Fibroblast of lung (primary cell): ENCODE data around the gene SRSF3. TPM values are rescaled to one million over a fixed set of nuclear protein-coding genes. Genes with fewer than 3 reads are reported as not detected.
"Not testable (repeated sequence)": the region's sequence is repeated elsewhere in the genome, so short reads cannot be mapped to it uniquely, and the experiment has no call there.

Experiments used
- DNase-seq, 2 donors: peaks; one replicate each; pipeline versions ENCODE4 v3.0.0 to v3.0.0-alpha.2; 2010; ENCODE audit warnings: low read depth in 2 of 2
- H2AFZ ChIP-seq: 2 replicates; pipeline ENCODE4 v1.5.1; 2012; ENCODE audit warnings: low read length, control low read depth, inconsistent platforms
- H3K27ac ChIP-seq: 2 replicates; pipeline ENCODE4 v1.5.1; 2011; ENCODE audit warnings: low read length, control low read depth; ENCODE audit not compliant: insufficient read depth
- H3K27me3 ChIP-seq: 2 replicates; pipeline ENCODE4 v1.5.1; 2011; ENCODE audit warnings: mild to moderate bottlenecking, low read length; ENCODE audit not compliant: control insufficient read depth, insufficient read depth
- H3K36me3 ChIP-seq: 2 replicates; pipeline ENCODE4 v1.5.1; 2011; ENCODE audit warnings: low read length; ENCODE audit not compliant: control insufficient read depth, insufficient read depth
- H3K4me1 ChIP-seq: 2 replicates; pipeline ENCODE4 v1.5.1; 2011; ENCODE audit warnings: low read length; ENCODE audit not compliant: control insufficient read depth, insufficient read depth; ENCODE audit errors: extremely low read depth
- H3K4me2 ChIP-seq: 2 replicates; pipeline ENCODE4 v1.5.1; 2011; ENCODE audit warnings: low read length, control low read depth; ENCODE audit not compliant: insufficient read depth; ENCODE audit errors: extremely low read depth
- H3K4me3 ChIP-seq, 4 experiments: fragments of 200-600 bp in 1 of 4; sonication (generic) in 1 of 4; replicated peaks in 1 of 4; 2 replicates each; pipeline ENCODE4 v1.5.1; 2011 to 2016; ENCODE audit warnings: low read length in 4 of 4, low read depth in 3 of 4, mild to moderate bottlenecking in 3 of 4, control low read depth in 2 of 4, inconsistent platforms in 1 of 4, mixed read lengths in 1 of 4; ENCODE audit not compliant: insufficient read depth in 1 of 4; ENCODE audit errors: control extremely low read depth in 1 of 4
- H3K79me2 ChIP-seq: 2 replicates; pipeline ENCODE4 v1.5.1; 2012; ENCODE audit warnings: mild to moderate bottlenecking, low read length, inconsistent platforms; ENCODE audit not compliant: control insufficient read depth, insufficient read depth
- H3K9ac ChIP-seq: 2 replicates; pipeline ENCODE4 v1.5.1; 2011; ENCODE audit warnings: mild to moderate bottlenecking, low read length, control low read depth; ENCODE audit not compliant: insufficient read depth
- H3K9me3 ChIP-seq: 2 replicates; pipeline ENCODE4 v1.5.1; 2012; ENCODE audit warnings: low read depth, low read length; ENCODE audit not compliant: control insufficient read depth, insufficient read depth
- H4K20me1 ChIP-seq: 2 replicates; pipeline ENCODE4 v1.5.1; 2011; ENCODE audit warnings: low read length; ENCODE audit not compliant: control insufficient read depth, insufficient read depth; ENCODE audit errors: extremely low read depth
- CTCF ChIP-seq, 2 donors: IDR thresholded peaks in 1 of 2; conservative IDR thresholded peaks in 1 of 2; 1 replicate in 1 of 2; 2 replicates in 1 of 2; pipeline ENCODE4 v1.5.1; 2011 to 2012; ENCODE audit warnings: low read length in 2 of 2, control low read depth in 1 of 2, inconsistent platforms in 1 of 2, low read depth in 1 of 2, mild to moderate bottlenecking in 1 of 2
- EZH2 ChIP-seq: IDR thresholded peaks from 2 replicates; pipeline ENCODE4 v1.5.1; 2012; ENCODE audit warnings: low read length, control low read depth, mild to moderate bottlenecking; ENCODE audit errors: missing control alignments
- polyA plus RNA-seq, 2 donors: library from polyadenylated mRNA; depleted of rRNA in 1 of 2; stranded (reverse) in 1 of 2; unstranded in 1 of 2; fragments of >200 nt; gene quantifications; 2 replicates each; pipeline ENCODE4 v1.2.1, GENCODE V29; 2011 to 2012; ENCODE audit warnings: missing spikeins in 1 of 2
- total RNA-seq: library from RNA; depleted of rRNA; stranded (reverse); fragments of >200 nt; gene quantifications from 2 replicates; pipeline ENCODE4 v1.2.1, GENCODE V29; 2014

Gene SRSF3
- total and polyA plus RNA-seq, 2 donors (not counting 1 experiment from before 2014, with no cell fraction given), result 191 to 435 TPM

DNA sequence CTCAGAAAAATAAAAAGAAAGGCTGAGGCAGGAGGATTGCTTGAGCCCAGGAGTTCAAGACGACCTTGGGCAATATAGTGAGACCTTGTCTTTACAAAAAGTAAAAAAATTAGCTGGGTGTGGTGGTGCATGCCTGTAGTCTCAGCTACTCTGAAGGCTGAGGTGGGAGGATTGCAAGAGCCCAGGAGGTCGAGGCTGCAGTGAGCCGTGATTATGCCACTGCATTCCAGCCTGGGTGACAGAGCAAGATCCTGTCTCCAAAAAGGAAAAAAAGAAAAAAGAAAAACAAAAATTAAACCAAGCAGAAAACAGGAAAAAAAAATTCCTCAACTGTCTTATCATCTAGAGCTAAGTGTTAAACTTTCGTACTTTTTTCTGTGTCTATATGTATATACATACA lies 12.4 kb upstream of the SRSF3 start:
- no peak overlapping the region for H3K27ac ChIP-seq
- no peak overlapping the region for H3K4me3 ChIP-seq
- H3K9ac ChIP-seq, result no peak overlapping the region
- no peak overlapping the region for H2AFZ ChIP-seq
- no peaks in the 10 kb centered on the region for H3K36me3 ChIP-seq
- H3K9me3 ChIP-seq, result no peaks in the 10 kb centered on the region
- peaks cover 4% of the 10 kb centered on the region for H3K4me1 ChIP-seq
- H3K4me2 ChIP-seq, result no peak overlapping the region
- no peaks in the 10 kb centered on the region for H3K79me2 ChIP-seq
- H3K27me3 ChIP-seq, result no peaks in the 10 kb centered on the region
- no peaks in the 10 kb centered on the region for H4K20me1 ChIP-seq
- DNase-seq, result no peak
- TF ChIP-seq CTCF (conservative IDR thresholded peaks at IDR 0.05 in 1 of 2, IDR thresholded peaks at IDR 0.05 in 1 of 2; ENCODE audit: low read depth in 1 of 2, low read length in 2 of 2) (no peak), EZH2 (no peak)

GRCh38 chr6:36586606-36587005 lies 7.6 kb upstream of the SRSF3 start:
- Histone ChIP-seq H3K4me2 (no peak overlapping the region), H3K4me3 (no peak overlapping the region), H2AFZ (no peak overlapping the region), H3K36me3 (no peaks in the 10 kb centered on the region), H3K9me3 (no peaks in the 10 kb centered on the region), H3K4me1 (peaks cover 4% of the 10 kb centered on the region), H3K27me3 (no peaks in the 10 kb centered on the region), H3K27ac (no peak overlapping the region), H4K20me1 (no peaks in the 10 kb centered on the region), H3K9ac (no peak overlapping the region), H3K79me2 (no peaks in the 10 kb centered on the region)
- TF ChIP-seq EZH2 (no peak), CTCF (conservative IDR thresholded peaks at IDR 0.05 in 1 of 2, IDR thresholded peaks at IDR 0.05 in 1 of 2; ENCODE audit: low read depth in 1 of 2, low read length in 2 of 2) (no peak)
- DNase-seq, result no peak

- not testable (repeated sequence) for H3K4me1 ChIP-seq, H2AFZ ChIP-seq, H4K20me1 ChIP-seq, H3K36me3 ChIP-seq, H3K27me3 ChIP-seq, H3K4me3 ChIP-seq, H3K27ac ChIP-seq, H3K9ac ChIP-seq, H3K79me2 ChIP-seq, H3K9me3 ChIP-seq, H3K4me2 ChIP-seq, DNase-seq
Observed at GRCh38 chr6:36589025-36589400, 5.1 kb upstream of the SRSF3 start.

- TF ChIP-seq EZH2 (no peak), CTCF (conservative IDR thresholded peaks at IDR 0.05 in 1 of 2, IDR thresholded peaks at IDR 0.05 in 1 of 2; ENCODE audit: low read depth in 1 of 2, low read length in 2 of 2) (no peak)
- Histone ChIP-seq H3K9me3 (no peaks in the 10 kb centered on the region), H3K36me3 (no peaks in the 10 kb centered on the region), H3K9ac (no peak overlapping the region), H3K27me3 (no peaks in the 10 kb centered on the region), H2AFZ (no peak overlapping the region), H3K27ac (no peak overlapping the region), H3K4me1 (peaks cover 9% of the 10 kb centered on the region), H4K20me1 (no peaks in the 10 kb centered on the region), H3K79me2 (peaks cover 10% of the 10 kb centered on the region), H3K4me3 (no peak overlapping the region), H3K4me2 (peak overlapping the region; percentile 46)
- peak; percentile 74 to 92 for DNase-seq
Observed at GRCh38 chr6:36590237-36590636, 3.9 kb upstream of the SRSF3 start.
